Cerebellar nuclear complex (tissue), 1 donor: ENCODE measurements around the gene DMP1.
"Not testable (repeated sequence)": the region's sequence is repeated elsewhere in the genome, so short reads cannot be mapped to it uniquely, and the experiment has no call there.

Source experiments
- DNase-seq, 2 experiments: peaks; one replicate each; lab custom pipeline; 2025; lab: John Stamatoyannopoulos, UW

DMP1 gene

DNA sequence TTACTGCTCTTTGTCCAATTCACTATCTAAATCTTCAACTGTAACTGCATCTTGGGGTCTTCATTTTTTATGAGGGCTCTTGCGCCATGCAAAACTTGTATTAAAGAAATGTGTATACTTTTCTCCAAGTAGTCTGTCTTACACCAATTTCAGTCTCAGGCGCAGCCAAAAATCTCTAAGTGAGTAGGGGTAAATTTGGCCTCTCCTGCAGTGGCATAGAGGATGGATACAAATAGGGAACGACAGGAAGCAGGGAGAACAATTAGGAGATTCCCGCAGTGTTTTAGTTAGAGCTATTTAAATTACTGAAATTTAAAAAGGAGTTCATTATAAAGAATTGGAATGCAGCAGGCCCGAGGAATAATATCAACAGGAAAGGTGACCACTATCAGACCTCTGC lies 30.2 kb downstream of the DMP1 start:
- DNase-seq, result no peak

- no peak for DNase-seq
Measured at GRCh38 chr4:87688316-87688715, 38.2 kb downstream of the DMP1 start.

- DNase-seq, result not testable (repeated sequence)
Measured at GRCh38 chr4:87690947-87691346, 40.9 kb downstream of the DMP1 start.

DNA sequence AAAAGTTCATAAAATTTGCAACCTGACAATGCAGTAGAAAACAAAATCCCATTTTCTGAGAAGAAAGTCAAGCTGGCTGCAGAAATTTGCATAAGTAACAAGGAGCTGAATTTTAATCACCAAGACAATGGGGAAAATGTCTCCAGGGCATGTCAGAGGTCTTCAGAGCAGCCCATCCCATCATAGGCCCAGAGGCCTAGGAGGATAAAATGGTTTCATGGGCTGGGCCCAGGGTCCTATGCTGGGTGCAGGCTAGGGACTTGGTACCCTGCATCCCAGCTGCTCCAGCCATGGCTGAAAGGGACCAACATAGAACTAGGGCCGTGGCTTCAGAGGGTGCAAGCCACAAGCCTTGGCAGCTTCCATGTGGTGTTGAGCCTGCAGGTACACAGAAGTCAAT lies 42.0 kb downstream of the DMP1 start:
- not testable (repeated sequence) for DNase-seq

DNA sequence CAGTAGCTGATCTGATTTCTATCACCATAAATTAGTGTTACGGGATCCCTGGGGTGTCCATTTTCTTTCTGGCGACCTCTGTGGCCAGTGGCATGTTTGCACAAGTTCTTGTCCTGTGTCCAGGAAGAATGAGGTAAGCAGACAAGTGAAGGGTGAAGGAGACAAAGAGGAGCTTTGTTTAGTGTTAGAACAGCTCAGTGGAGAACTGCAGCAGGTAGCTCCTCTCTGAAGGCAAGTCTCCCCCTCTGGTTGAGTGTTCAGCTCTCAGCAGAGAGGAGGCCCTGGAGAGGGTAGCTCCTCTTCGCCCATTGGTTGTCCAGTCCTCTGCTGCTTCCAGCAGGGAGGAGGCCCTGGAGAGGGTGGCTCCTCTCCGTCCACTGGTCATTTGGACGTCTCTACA lies 47.2 kb downstream of the DMP1 start:
- no peak for DNase-seq

- no peak for DNase-seq
Measured at GRCh38 chr4:87697945-87698344, 47.9 kb downstream of the DMP1 start.

- no peak for DNase-seq
Measured at GRCh38 chr4:87698394-87698793, 48.3 kb downstream of the DMP1 start.

DNA sequence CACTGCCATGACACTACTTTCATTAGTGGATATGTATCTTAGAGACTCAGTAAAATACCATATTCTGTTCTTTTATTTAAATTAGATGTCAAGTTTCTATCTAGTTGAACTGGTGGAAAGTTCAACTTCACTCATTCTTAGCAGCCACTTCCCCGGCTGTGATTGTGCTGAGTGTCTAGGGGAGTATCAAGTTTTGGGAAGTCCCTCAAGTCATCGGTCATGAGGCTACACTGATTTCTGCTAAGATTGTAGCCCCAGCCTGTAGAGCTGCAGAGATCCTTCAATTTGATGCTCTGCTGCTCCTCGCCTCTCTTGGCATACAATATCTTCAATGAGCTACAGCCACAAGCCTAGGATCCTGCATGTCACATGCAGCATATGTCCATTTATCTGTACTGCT lies 53.9 kb downstream of the DMP1 start:
- no peak for DNase-seq

- no peak for DNase-seq
Measured at GRCh38 chr4:87707279-87707918, 57.3 kb downstream of the DMP1 start.
